Hepatic stellate cell (primary cell): ENCODE results near the gene ZNF28.
"Not testable (repeated sequence)": the region's sequence is repeated elsewhere in the genome, so short reads cannot be mapped to it uniquely, and the experiment has no call there.

ENCODE experiments used
- DNase-seq: peaks from one replicate; pipeline ENCODE4 v3.0.0; 2011; ENCODE audit warnings: low spot score

ZNF28 gene

GRCh38 chr19:52778811-52779210 is 42.6 kb downstream of the ZNF28 start:
- DNase-seq = no peak

DNA sequence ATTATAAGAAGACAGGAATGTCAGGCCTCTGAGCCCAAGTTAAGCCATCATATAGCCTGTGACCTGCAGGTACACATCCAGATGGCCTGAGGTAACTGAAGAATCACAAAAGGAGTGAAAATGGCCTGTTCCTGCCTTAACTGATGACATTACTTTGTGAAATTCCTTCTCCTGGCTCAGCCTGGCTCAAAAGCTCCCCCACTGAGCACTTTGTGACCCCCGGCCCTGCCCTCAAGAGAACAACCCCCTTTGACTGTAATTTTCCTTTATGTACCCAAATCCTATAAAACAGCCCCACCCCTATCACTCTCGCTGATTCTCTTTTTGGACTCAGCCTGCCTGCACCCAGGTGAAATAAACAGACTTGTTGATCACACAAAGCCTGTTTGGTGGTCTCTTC is 65.0 kb downstream of the ZNF28 start:
- not testable (repeated sequence) for DNase-seq

DNA sequence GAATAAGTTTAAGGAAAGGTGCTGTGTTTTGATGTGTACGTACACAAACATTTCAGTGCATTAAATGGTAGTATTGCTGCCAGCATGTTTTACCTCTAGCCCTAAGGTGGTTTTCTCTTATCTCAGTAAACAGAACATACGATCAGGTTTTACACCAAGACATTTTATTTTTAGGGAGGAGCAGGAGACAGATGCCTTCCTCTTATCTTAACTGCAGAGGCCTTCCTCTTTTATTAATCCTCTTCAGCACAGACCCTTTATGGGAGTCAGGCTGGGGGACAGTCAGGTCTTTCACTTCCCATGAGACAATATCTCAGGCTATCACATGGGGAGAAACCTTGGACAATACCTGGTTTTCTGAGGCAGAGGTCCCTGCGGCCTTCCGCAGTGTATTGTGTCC is 71.7 kb downstream of the ZNF28 start:
- no peak for DNase-seq

DNA sequence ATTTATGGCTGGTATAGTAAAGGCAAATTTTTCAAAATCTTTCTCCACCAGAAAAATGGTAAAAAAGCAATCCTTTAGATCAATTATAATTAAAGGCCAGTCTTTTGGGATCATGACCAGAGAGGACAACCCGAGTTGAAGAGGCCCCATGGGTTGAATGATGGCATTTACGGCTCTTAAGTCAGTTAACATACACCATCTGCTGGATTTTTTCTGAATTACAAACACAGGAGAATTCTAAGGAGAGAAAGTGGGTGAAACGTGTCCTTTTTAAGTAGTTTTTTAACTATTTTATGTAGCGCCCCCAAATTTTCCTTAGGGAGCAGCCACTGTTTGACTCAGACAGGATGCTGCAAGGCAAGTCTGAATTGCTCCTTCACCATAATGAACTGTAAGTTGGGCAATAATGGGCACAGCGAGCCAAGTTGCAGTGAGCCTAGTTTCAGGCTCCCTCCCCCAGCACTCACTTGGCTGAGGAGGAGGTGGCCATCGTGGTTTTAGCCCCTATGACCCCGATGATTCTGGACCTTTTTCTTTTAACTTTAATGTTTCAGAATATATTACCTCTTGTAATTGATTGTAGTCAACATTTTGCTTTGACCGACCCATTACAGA is 73.0 kb downstream of the ZNF28 start:
- DNase-seq = peak; percentile 44
